D341Med (cell line): Measurements from ENCODE around the gene ITPR3.

Experiments
- DNase-seq: peaks from one replicate; pipeline ENCODE4 v3.0.0; 2012; ENCODE audit warnings: low spot score

The ITPR3 gene

DNA sequence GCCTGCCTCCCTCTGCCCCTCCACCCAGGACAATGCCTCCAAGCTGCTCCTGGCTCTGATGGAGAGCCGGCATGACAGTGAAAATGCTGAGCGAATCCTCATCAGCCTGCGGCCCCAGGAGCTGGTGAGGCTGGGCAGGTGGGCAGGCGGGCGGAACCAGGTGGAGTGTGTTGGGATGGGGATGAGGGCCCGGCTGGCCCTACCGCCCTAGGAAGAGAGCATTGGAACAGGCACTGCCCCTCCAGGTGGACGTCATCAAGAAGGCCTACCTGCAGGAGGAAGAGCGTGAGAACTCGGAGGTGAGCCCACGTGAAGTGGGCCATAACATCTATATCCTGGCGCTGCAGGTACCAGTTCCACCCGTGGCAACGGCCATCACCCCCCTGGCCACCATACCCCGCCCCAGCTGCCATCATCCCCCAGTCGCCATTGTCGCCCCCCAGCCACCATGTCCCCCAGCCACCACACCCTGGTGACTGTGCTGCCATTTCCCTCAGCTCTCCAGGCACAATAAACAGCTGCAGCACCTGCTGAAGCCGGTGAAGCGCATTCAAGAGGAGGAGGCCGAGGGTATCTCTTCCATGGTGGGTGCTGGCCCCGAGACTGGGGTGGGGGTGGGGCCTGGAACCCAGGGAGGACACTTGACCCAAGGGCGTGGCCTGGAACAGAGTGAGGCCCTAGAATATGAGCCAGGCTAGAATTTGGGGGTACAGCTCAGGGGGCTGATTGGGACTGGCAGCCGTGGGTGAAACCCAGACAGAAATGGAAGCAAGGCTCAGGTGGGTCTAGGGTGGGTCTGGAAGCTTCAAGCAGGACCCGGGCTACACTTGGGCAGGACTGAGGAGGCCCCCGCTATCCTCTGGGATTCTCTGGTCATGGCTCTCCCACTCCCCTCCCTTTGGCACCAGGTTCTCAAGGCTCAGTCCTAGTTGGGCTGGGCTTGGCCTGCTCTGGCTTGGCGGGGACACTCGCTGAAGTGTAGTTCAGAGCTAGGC, 66.2 kb downstream of the ITPR3 start:
- DNase-seq = no peak

DNA sequence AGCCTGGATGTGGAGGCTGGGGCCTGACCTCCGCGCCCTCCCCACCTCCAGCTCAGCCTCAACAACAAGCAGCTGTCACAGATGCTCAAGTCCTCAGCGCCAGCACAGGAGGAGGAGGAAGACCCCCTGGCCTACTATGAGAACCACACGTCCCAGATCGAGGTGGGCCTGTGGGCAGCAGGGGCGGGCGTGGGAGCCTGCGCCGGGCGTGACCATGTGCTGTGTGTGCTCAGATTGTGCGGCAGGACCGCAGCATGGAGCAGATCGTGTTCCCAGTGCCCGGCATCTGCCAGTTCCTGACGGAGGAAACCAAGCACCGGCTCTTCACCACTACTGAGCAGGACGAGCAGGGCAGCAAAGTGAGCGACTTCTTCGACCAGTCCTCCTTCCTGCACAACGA, 66.9 kb downstream of the ITPR3 start:
- no peak for DNase-seq

DNA sequence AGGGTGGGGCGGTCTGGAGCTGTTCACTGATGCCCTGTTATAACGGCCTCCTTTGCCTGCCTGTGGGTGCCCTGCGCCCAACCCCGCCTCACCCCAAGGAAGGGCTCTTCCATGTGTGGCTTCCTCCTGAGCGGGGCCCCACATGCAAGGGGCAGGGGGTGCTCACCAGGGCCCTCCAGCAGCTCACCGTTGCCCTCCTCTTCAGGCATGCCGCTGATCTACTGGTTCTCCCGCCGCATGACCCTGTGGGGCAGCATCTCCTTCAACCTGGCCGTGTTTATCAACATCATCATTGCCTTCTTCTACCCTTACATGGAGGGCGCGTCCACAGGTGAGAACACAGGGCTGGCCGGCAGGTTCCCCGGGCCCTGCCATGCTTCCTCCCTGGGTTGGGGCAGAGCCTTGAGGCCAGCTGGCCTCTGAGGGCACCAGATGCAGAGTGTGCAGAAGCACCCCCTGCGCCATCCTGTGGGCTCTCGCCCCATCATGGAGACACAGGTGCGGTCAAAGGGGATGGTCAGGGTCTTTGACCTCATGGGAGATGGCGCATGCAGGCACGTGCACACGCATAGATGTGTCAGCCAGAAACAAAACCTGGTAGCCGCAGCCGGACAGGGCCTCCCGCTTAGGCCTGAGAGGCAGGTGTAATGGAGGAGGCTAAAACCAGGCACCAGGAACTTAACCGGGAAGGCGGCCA, 67.5 kb downstream of the ITPR3 start:
- DNase-seq = no peak

DNA sequence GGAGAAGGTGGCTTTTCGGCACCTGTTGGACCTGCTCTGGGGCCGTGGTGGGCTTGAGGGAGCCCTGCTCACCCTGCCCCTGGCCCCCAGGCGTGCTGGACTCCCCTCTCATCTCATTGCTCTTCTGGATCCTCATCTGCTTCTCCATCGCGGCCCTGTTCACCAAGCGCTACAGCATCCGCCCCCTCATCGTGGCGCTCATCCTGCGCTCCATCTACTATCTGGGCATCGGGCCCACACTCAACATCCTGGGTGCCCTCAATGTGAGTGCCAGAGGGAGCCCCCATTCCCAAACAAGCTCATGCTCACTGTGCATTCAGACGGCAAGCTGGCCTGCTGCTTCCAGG, 68.0 kb downstream of the ITPR3 start:
- DNase-seq = no peak

DNA sequence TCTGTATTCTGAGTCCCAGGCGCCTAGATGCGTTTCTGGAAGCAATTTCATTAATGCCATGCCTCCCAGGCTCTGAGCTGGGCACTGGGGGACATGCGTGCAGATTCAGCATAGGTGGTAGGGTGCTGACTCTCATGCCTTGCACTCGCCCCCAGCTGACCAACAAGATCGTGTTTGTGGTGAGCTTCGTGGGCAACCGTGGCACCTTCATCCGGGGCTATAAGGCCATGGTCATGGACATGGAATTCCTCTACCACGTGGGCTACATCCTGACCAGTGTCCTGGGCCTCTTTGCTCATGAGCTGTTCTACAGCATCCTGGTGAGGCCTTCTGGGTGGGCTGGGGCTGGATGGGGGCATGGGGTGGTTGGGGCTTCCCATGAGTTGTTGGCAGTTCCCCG, 68.8 kb downstream of the ITPR3 start:
- DNase-seq = no peak

DNA sequence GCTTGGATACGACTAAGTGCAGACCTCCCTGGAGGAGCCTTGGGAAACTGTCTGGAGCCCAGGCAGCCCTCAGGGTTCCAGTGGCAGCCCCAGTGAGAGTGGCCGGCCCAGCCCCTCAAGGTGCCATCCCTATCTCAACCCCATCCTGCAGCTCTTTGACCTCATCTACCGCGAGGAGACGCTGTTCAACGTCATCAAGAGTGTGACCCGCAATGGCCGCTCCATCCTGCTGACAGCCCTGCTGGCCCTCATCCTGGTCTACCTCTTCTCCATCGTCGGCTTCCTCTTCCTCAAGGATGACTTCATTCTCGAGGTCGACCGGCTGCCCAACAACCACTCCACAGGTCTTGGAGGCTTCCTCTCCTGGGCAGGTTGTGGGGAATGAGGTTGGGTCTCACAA, 69.6 kb downstream of the ITPR3 start:
- DNase-seq = no peak

DNA sequence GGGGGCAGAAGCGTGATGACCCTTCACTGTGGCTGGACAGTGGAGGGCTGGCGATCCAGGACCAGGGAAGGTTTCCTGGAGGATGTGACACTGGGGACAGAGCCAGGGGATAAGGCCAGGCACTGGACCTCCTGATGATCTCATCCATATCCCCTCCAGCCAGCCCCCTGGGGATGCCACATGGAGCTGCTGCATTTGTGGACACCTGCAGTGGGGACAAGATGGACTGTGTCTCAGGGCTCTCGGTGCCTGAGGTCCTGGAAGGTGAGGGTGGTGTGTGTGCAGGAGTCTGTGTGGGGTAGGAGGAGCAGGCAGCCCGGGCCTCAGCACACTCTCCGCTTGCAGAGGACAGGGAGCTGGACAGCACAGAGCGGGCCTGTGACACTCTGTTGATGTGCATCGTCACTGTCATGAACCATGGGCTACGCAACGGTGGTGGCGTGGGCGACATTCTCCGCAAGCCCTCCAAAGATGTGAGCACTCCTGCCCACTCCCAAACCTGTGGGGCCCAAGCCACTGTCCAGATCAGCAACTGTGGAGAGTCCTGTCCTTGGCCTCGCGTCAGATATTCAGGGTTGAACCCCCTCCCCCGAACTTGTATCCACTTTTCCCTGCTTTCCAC, 70.4 kb downstream of the ITPR3 start:
- DNase-seq = no peak

DNA sequence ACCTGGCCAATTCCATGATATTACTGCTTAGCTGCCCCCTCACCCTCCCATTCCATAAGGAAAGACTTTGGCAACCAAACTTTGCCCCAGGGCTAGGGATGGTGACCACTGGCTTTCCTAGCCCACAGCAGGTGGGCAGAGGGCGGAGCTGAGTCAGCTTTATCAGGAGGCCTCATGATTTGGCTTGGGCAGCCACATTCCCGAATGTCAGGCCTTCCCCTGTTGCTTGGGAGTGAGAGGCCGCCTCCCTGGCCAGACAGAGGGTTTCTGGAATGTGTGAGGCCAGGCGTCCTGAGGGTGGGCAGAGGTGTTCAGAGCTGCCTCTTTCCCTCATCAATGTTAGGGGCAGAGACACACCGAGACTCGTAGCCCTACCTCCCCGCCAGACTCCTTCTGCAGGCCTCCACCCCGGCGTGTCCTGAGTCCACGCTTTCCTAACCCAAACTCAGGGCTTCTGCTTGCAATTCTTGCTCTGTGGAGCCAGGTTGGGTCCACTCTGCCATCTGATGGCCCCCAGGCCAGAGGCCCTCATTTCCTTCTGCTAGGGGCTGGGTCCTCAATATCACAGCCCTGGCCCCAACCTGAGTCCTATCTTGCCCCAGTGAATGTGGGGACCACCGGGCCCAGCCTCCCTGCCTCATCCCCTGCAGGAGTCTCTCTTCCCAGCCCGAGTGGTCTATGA, 71.1 kb downstream of the ITPR3 start:
- DNase-seq = no peak

DNA sequence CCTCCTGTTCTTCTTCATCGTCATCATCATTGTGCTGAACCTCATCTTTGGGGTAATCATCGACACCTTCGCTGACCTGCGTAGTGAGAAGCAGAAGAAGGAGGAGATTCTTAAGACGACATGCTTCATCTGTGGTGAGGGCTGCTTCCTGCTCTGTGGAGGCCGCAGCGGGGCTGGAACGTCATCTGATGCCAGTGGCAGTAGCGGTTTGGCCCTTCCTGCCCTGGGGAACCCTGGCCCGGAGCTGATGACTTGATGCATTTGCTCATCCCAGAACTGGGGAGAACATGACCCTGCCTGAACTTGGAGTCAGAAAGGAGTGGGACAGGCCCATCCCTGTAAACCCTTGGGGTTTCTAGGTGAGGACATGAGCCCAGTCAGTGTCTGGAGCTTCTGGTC, 71.6 kb downstream of the ITPR3 start:
- DNase-seq = no peak

DNA sequence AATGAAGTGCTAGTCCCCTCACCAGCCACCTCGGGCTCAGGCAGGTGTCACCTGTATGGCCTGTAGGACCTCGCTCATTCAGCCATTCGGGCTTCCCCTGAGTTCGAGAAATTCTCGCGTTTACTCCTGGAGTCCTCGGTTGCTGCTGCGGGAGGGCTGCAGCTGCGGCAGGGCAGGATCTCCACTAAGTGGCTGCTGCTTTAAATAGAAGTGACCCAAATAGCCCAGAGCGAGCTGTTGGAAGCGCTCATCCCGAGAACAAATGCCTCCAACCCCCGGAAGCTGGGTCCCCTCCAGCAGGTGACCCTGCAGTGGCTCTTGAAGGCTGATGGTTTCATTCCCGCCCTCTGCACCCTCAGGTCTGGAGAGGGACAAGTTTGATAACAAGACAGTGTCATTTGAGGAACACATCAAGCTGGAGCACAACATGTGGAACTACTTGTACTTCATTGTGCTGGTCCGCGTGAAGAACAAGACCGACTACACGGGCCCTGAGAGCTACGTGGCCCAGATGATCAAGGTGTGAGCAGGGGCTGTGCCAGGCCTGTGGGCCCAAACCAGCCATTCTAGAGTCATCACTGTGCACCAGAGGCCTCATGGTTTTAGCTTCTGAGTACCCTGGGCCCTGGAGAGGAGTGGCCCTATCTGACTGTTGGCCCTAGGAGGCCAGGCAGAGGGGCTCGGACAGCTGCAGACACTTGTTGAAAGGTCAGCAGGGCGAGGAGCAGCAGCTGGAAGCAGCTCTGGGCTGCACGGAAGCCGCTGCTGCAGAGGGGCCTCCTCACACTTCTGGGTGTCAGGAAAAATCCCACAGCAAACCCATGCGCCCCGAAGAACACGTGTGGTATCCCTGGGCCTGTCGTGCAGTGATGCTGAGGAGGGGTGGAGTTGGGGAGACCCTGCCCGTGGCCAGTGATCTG, 72.3 kb downstream of the ITPR3 start:
- peak; percentile 46 for DNase-seq

DNA sequence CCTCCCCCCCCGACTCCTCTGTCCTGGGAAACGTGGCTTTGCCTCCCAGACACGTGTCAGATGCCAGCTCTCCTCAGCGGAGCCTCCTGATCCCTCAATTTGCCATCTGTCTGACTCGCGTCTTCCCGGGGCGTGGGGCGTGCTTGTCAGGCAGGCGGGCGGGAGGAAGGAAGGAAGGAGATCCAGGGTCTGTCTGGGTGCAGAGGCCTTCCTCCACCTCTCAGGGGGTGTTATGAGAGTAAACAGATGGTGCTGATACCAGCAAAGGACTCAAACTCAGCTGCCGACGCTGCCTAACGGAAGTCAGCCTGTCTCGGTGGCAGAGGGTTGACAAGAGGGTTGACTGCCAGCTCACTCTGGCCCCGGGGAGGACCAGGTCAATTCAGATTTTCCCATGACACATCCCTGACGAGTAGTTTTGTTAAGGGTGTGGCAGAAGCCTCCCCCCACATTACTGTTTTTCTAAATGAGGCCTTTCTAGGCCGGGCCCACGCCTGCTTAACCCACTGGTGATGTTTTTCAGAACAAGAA, 73.3 kb downstream of the ITPR3 start:
- peak; percentile 90 for DNase-seq

DNA sequence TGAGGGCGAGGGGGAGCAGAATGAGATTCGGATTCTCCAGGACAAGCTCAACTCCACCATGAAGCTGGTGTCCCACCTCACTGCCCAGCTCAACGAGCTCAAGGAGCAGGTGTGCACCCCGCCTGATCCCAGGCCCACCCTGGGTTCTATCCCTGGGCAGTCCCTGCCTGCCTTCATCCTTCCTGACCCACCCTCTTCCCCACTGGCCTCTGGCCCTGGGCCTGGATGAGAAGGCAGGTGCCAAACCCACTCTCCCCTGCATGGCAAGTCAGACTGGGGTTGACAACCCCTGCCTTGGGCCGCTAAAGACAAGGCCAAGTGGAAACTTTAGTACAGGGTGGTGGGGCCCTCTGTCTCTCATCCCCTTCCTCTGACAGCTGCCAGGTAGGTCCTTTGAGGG, 73.9 kb downstream of the ITPR3 start:
- peak; percentile 38 for DNase-seq

DNA sequence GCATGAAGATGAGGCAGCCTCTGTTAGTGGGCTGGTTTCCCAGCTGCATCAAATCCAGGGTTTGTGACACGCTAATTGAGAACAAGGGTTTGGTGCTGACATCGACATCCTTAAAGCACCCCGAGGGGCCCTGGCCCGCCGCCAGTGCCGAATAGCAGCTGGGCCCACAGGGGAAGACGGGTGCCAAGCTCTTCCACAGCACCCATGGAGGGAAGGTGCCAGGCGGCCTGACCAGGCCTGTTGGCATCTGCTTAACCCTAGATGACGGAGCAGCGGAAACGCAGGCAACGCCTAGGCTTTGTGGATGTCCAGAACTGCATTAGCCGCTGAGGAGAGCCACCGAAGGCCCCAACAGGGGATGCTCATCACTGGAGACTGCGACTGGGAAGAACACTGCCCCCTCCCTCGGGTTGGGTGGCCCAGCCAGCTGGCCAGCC, 74.3 kb downstream of the ITPR3 start:
- DNase-seq = peak; percentile 29

DNA sequence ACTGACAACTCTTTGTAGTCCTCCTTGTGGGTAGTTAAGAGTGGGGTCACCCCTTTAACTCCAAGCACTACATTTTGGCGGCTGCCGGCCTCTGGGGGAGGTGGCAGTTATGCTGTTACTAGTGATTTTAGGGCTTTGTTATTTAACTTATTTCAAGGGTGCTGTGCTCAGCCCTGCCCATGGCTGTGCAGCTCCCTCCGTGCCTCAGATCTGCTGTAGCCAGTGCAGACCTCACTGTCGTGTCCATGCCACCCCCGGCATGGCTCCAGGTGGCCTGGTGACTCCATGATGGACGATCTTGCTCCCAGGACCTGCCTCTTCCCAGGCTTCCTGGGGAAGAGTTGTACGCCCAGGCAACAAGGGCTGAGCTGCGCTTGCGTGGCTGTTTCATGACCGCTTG, 75.0 kb downstream of the ITPR3 start:
- peak; percentile 33 for DNase-seq

DNA sequence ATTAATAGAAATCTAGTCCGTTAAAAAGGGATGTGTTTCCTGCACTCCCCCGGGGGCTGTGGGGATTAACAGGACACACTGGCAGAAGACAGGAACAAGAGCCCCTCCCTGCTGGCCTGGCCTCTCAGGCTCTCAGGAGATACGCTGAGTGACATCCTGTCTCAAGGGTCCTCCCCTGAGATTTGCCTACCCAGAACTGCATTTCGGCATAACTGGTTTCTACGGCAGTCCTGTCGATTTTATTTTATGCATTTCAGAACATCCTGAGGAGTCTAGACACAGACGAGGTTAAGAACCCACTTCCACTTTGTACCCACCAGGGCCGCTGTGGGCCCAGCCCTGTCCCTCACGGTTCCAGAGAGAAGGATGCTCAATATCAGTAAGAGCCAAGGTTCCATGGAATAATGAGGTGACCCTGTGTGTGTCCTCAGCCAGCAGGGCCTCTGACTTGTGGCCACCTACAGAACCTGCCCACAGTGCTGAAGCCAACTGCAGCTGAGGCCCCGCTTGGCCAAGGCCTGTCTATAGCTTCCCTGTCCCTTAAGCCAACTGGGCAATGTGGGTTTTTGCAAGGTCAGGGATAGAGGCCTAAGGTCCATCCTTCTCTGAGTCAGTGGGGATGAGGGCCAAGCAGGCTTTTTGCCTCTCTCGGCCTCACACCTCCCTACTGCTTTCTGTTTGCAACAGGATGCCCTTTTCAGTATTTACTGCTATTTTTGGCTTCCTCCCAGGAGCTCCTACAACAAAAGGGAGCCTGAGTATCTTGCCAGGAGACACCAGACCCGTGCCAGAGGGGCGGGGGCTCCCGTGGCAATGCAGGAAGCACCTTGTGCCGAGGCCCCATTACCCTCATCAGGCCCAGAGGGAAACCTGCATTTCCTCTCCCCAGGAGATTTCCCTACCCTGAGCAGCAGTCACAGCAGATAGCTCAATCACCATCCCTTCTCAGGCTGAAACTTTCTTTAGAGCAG, 75.7 kb downstream of the ITPR3 start:
- DNase-seq = peak; percentile 54

DNA sequence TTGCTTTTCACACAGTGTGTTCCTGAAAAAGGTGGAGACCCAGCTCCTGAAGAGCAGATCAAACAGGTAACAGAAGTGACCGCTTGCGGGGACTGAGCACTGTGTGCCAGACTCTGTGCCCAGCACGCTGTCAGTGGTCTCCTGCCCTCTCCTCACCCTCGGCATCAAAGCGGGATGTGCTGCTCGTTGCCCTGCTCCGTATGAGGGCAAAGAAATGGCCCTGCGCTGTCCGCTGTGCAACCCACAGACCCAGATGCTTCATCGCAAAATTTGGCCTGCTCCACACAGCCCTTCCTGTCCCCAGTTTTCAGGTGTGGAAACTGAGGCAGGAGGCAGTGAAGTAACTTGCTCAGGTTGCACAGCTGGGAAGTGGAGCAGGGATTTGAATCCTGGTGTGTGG, 76.7 kb downstream of the ITPR3 start:
- no peak for DNase-seq

DNA sequence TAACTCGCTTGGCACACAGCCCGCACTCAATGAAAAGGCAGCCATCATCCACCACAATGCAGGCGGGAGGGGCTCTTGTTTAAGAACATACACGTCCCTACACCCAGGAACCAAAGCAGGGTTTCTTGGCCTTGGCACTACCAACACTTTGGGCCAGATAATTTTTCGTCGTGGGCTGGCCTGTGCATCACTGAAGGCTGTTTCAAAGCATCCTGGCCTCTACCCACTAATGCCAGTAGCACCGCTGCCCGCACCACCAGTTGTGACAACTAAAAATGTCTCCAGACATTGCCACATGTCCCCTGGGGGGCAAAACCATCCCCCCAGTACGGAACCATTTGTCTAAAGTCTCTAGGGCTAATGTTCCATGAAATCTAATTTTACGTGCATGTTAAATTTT, 77.4 kb downstream of the ITPR3 start:
- no peak for DNase-seq

DNA sequence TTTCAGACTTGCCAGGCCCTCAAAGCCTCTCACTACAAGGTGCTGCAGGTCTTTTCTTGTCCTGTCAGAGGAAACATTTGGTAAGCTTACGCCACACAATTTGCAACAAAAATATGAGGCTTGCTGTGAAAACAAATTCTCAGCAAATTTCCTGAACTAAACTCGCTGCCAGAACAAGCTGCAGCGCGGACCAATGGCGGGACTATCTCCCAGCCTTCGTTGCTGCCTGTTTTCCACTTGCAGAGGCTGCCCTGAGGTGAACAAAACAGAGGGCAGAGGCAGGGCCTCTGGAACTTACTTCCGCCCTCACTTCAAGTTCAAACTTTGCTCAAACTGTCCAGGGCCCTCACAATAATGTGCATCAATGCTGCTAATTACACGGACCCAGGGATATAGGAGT, 78.0 kb downstream of the ITPR3 start:
- DNase-seq = no peak

DNA sequence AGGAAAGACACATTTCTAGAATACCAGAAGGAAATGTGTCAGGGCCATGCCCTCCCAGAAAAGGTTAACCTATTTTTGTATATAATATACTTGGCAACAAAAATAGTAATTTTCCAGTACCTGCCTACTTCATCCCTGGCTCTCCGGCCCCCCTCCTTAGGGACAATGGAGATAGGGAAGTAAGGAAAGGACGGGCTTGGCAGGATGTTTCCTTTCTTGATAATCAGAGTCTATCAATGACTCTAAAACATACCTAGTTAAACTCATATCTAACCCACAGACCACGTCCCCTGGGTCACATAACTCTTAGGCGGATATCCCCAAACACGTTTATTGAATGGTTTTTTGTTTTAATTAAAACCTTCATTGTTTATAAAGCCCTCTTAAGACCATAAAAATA, 78.6 kb downstream of the ITPR3 start:
- no peak for DNase-seq
